ENCODE results near the gene NCMAP. TPM values are rescaled to one million over a fixed set of nuclear protein-coding genes. Genes with fewer than 3 reads are reported as not detected.

The NCMAP gene
- total and polyA plus RNA-seq, 2 of the 8 experiments (the other 6 are each of a cell fraction or from before 2014, with no cell fraction given) = 0.21 to 0.39 TPM

- no peaks in the 10 kb centered on the region for H3K27me3 ChIP-seq (replicated peaks in 1 of 4; ENCODE audit: control insufficient read depth in 3 of 4, extremely low read depth in 1 of 4, insufficient read depth in 3 of 4, low read length in 3 of 4)
- peaks cover 0 to 5% (median 0%) of the 10 kb centered on the region in 4 experiments; a peak in 1 of 7 replicates for H3K4me1 ChIP-seq (replicated peaks in 1 of 4; ENCODE audit: control insufficient read depth in 3 of 4, insufficient read depth in 4 of 4, low read length in 3 of 4)
- FAIRE-seq (no peak), DNase-seq (ENCODE audit: low read depth in 1 of 2, low spot score in 2 of 2) (no peak)
- H4K20me1 ChIP-seq (replicated peaks in 1 of 2; ENCODE audit: control insufficient read depth in 1 of 2, insufficient read depth in 2 of 2, low read length in 2 of 2) = no peaks in the 10 kb centered on the region
- H2AK5ac ChIP-seq (ENCODE audit: low read depth, low read length) = no peak overlapping the region
- H3K79me1 ChIP-seq (ENCODE audit: low read depth, low read length) = no peaks in the 10 kb centered on the region
- no peak overlapping the region for H3K9ac ChIP-seq (replicated peaks in 1 of 4; ENCODE audit: extremely low read depth in 1 of 4, low read depth in 3 of 4, low read length in 3 of 4)
- H2BK15ac ChIP-seq (ENCODE audit: low read length) = no peak overlapping the region
- H3K4me2 ChIP-seq (ENCODE audit: insufficient read depth in 1 of 2, low read depth in 2 of 2, low read length in 2 of 2) = no peak overlapping the region
- no peak overlapping the region for H2BK12ac ChIP-seq (ENCODE audit: low read depth, low read length)
- no peak overlapping the region for H3K56ac ChIP-seq (replicated peaks; ENCODE audit: insufficient read length, low read depth, low read length)
- H3K79me2 ChIP-seq (ENCODE audit: control insufficient read depth in 1 of 2, insufficient read depth in 2 of 2, low read length in 2 of 2) = no peaks in the 10 kb centered on the region
- no peak overlapping the region for H3K4ac ChIP-seq (replicated peaks; ENCODE audit: insufficient read length, low read depth, low read length)
- no peak overlapping the region for H2BK20ac ChIP-seq (ENCODE audit: low read length)
- H2BK5ac ChIP-seq (ENCODE audit: low read depth, low read length) = no peak overlapping the region
- no peak overlapping the region for H3K14ac ChIP-seq (ENCODE audit: insufficient read length)
- H3K9me3 ChIP-seq (ENCODE audit: insufficient read depth in 2 of 2, low read depth in 1 of 2, low read length in 1 of 2) = no peaks in the 10 kb centered on the region
- no peak overlapping the region for H4K91ac ChIP-seq (replicated peaks; ENCODE audit: insufficient read length, low read length)
- H4K5ac ChIP-seq (ENCODE audit: insufficient read length, low read depth, low read length) = no peak overlapping the region
- no peak overlapping the region for H3K18ac ChIP-seq (ENCODE audit: extremely low read depth, low read length)
- no peak overlapping the region for H3K27ac ChIP-seq (ENCODE audit: low read depth, low read length)
- H3K4me3 ChIP-seq (ENCODE audit: extremely low read depth in 1 of 4, insufficient read depth in 2 of 4, low read depth in 3 of 4, low read length in 4 of 4) = no peak overlapping the region
- CTCF ChIA-PET (ENCODE audit: partially characterized antibody) = interaction anchor here (1.1 to 4.8 kb wide), 6 partner anchors 43 to 129 kb away, joined by 3 to 53 read pairs (median 5); partner anchors contain the start of gene NIPAL3
- no peak overlapping the region for H3K23ac ChIP-seq (ENCODE audit: insufficient read length)
- H2BK120ac ChIP-seq (replicated peaks; ENCODE audit: low read depth, low read length) = no peak overlapping the region
- H4K8ac ChIP-seq (ENCODE audit: extremely low read depth, insufficient read depth, low read length) = no peak overlapping the region
- H3K23me2 ChIP-seq (ENCODE audit: low read depth, low read length) = no peaks in the 10 kb centered on the region
- H2AFZ ChIP-seq (ENCODE audit: low read length) = no peak overlapping the region
- no peaks in the 10 kb centered on the region for H3K36me3 ChIP-seq (ENCODE audit: control insufficient read depth in 2 of 4, insufficient read depth in 4 of 4, low read length in 3 of 4)
- POLR2A ChIA-PET (ENCODE audit: partially characterized antibody) = no interaction called here
- TF ChIP-seq NRF1 (IDR thresholded peaks at IDR 0.05; ENCODE audit: low read depth, low read length) (no peak), RAD21 (IDR thresholded peaks at IDR 0.05 in 1 of 2, conservative IDR thresholded peaks at IDR 0.05 in 1 of 2; ENCODE audit: low read depth in 2 of 2, low read length in 2 of 2) (no peak), MAX (IDR thresholded peaks at IDR 0.05) (no peak), TBP (IDR thresholded peaks at IDR 0.05; ENCODE audit: low read depth, low read length) (no peak), SAP30 (IDR thresholded peaks at IDR 0.05; ENCODE audit: insufficient read depth, insufficient replicate concordance, low read length) (no peak), GTF2F1 (IDR thresholded peaks at IDR 0.05; ENCODE audit: borderline replicate concordance, low read depth, low read length) (no peak), TAF1 (IDR thresholded peaks at IDR 0.05; ENCODE audit: low read depth, low read length) (no peak), EP300 (IDR thresholded peaks at IDR 0.05; ENCODE audit: borderline replicate concordance in 1 of 2, low read depth in 2 of 2, low read length in 2 of 2) (no peak), RXRA (IDR thresholded peaks at IDR 0.05; ENCODE audit: insufficient read depth, low read depth, low read length) (no peak), RFX5 (IDR thresholded peaks at IDR 0.05; ENCODE audit: borderline replicate concordance, low read depth, low read length) (no peak), CEBPB (IDR thresholded peaks at IDR 0.05; ENCODE audit: low read depth, low read length) (no peak), KDM5A (IDR thresholded peaks at IDR 0.05; ENCODE audit: low read length) (no peak), TEAD4 (IDR thresholded peaks at IDR 0.05; ENCODE audit: low read depth, low read length) (no peak), GABPA (IDR thresholded peaks at IDR 0.05; ENCODE audit: borderline replicate concordance, insufficient read depth, low read length) (no peak), POLR2AphosphoS5 (IDR thresholded peaks at IDR 0.05; ENCODE audit: low read depth, low read length) (no peak), POLR2A (IDR thresholded peaks at IDR 0.05; ENCODE audit: control extremely low read depth in 1 of 2, low read depth in 2 of 2, low read length in 2 of 2) (no peak)
These were observed 11.6 kb upstream of the NCMAP start for GRCh38 chr1:24544239-24544638.

All from H1 (cell line).